ENCODE data around the gene MYO1F.
"Not testable (repeated sequence)": the region's sequence is repeated elsewhere in the genome, so short reads cannot be mapped to it uniquely, and the experiment has no call there.

The MYO1F gene

GRCh38 chr19:8561075-8561764, 16.0 kb downstream of the MYO1F start:
- DNase-seq: no peak

GRCh38 chr19:8558325-8558724, 18.9 kb downstream of the MYO1F start:
- DNase-seq: no peak

GRCh38 chr19:8557642-8558238, 19.5 kb downstream of the MYO1F start:
- DNase-seq: no peak

- not testable (repeated sequence) for DNase-seq
Observed at GRCh38 chr19:8553729-8554128, 23.5 kb downstream of the MYO1F start.

GRCh38 chr19:8552810-8553209, 24.4 kb downstream of the MYO1F start:
- DNase-seq: no peak

- DNase-seq: no peak
Observed at GRCh38 chr19:8550070-8550469, 27.2 kb downstream of the MYO1F start.

GRCh38 chr19:8545743-8546142, 31.5 kb downstream of the MYO1F start:
- DNase-seq: no peak

GRCh38 chr19:8544168-8544567, 33.1 kb downstream of the MYO1F start:
- no peak for DNase-seq

- DNase-seq: no peak
Observed at GRCh38 chr19:8539621-8540149, 37.6 kb downstream of the MYO1F start.

- no peak for DNase-seq
Observed at GRCh38 chr19:8537099-8537498, 40.1 kb downstream of the MYO1F start.

- no peak for DNase-seq
Observed at GRCh38 chr19:8536282-8536681, 41.0 kb downstream of the MYO1F start.

- DNase-seq: no peak
Observed at GRCh38 chr19:8532225-8532624, 45.0 kb downstream of the MYO1F start.

GRCh38 chr19:8531470-8531869, 45.8 kb downstream of the MYO1F start:
- no peak for DNase-seq

- no peak for DNase-seq
Observed at GRCh38 chr19:8530061-8530679, 47.1 kb downstream of the MYO1F start.

- no peak for DNase-seq
Observed at GRCh38 chr19:8529369-8530006, 47.8 kb downstream of the MYO1F start.

- DNase-seq: no peak
Observed at GRCh38 chr19:8528500-8528899, 48.7 kb downstream of the MYO1F start.

- no peak for DNase-seq
Observed at GRCh38 chr19:8526345-8527091, 50.7 kb downstream of the MYO1F start.

GRCh38 chr19:8525401-8525684, 51.9 kb downstream of the MYO1F start:
- DNase-seq: no peak

GRCh38 chr19:8519388-8519787, 57.9 kb downstream of the MYO1F start:
- DNase-seq: no peak

GRCh38 chr19:8518536-8518935, 58.7 kb downstream of the MYO1F start:
- no peak for DNase-seq

- no peak for DNase-seq
Observed at GRCh38 chr19:8517551-8518442, 59.4 kb downstream of the MYO1F start.

GRCh38 chr19:8515317-8515716, 61.9 kb downstream of the MYO1F start:
- no peak for DNase-seq

Data from NCI-H510A treated with DMSO at 0.1 percent for 48 hours (cell line).